ENCODE results near the gene SHLD2.
A peak's percentile ranks its signal among the peaks of the same experiment; 100 is the strongest.

DNA sequence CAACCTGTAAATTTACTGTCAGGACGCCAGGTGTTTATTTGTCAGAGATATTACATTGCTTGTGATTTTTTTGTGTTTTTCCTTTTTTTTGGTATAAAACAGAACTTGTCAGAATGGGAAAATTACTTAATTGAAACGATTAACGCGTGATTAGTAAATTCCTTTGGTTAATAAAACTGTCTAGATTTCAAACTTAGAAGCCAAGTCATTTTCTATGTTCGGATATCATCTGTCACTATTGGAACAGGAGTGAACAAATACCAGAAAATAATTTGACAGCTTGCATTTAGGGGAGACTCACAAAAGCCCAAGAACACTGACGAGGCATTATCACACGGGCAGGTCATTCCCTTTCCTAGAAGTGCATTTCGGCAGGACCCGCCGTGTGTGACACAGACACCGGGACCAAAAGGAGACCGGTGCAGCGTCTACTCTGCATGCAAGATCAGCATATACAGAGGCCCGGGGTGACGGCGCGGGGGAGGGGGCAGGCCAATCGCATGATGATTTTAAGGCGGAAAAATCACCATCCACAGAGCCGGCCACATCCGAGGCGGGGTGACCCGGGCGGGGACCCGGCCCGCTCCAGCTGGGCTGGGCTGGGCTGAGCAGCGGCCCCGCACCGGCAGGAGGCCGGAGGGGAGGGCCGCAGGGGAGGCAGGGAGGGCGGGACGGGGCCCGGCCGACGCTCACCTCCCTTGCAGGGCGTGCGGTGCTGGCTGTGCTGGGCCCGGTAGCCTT lies 1.2 kb upstream of the SHLD2 start:
- TF ChIP-seq, protein P1, sequence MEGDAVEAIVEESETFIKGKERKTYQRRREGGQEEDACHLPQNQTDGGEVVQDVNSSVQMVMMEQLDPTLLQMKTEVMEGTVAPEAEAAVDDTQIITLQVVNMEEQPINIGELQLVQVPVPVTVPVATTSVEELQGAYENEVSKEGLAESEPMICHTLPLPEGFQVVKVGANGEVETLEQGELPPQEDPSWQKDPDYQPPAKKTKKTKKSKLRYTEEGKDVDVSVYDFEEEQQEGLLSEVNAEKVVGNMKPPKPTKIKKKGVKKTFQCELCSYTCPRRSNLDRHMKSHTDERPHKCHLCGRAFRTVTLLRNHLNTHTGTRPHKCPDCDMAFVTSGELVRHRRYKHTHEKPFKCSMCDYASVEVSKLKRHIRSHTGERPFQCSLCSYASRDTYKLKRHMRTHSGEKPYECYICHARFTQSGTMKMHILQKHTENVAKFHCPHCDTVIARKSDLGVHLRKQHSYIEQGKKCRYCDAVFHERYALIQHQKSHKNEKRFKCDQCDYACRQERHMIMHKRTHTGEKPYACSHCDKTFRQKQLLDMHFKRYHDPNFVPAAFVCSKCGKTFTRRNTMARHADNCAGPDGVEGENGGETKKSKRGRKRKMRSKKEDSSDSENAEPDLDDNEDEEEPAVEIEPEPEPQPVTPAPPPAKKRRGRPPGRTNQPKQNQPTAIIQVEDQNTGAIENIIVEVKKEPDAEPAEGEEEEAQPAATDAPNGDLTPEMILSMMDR (IDR thresholded peaks at IDR 0.05): no peak
- TF ChIP-seq POLR2A (IDR thresholded peaks at IDR 0.05): peak in 2 of 4 donors; percentile 10 to 35
